Liver (tissue), 9 donors: ENCODE results near the gene RTEL1. TPM values are rescaled to one million over a fixed set of nuclear protein-coding genes. Genes with fewer than 3 reads are reported as not detected.

Source experiments
- DNase-seq: peaks from one replicate; pipeline ENCODE4 v3.0.0-alpha.2; 2017; ENCODE audit warnings: low spot score
- H3K27ac ChIP-seq, 2 donors: one replicate each; pipeline ENCODE4 v1.7.0; 2013; ENCODE audit warnings: inconsistent platforms in 2 of 2, low read length in 2 of 2, control low read depth in 1 of 2, low read depth in 1 of 2, mild to moderate bottlenecking in 1 of 2
- H3K27me3 ChIP-seq, 4 donors: one replicate each; pipeline versions ENCODE4 v1.6.1 to v1.7.0; 2013; ENCODE audit warnings: low read length in 3 of 4, inconsistent platforms in 1 of 4, mild to moderate bottlenecking in 1 of 4, moderate library complexity in 1 of 4; ENCODE audit not compliant: control insufficient read depth in 4 of 4, insufficient read depth in 4 of 4
- H3K36me3 ChIP-seq, 4 donors: one replicate each; pipeline versions ENCODE4 v1.6.1 to v1.7.0; 2013; ENCODE audit warnings: low read length in 3 of 4, mild to moderate bottlenecking in 3 of 4, low read depth in 1 of 4, moderate library complexity in 1 of 4; ENCODE audit not compliant: control insufficient read depth in 4 of 4, insufficient read depth in 3 of 4
- H3K4me1 ChIP-seq, 4 donors: one replicate each; pipeline versions ENCODE4 v1.6.1 to v1.7.0; 2013; ENCODE audit warnings: low read length in 3 of 4, mild to moderate bottlenecking in 3 of 4, moderate library complexity in 1 of 4; ENCODE audit not compliant: control insufficient read depth in 4 of 4, insufficient read depth in 4 of 4
- H3K4me3 ChIP-seq, 3 donors: one replicate each; pipeline versions ENCODE4 v1.6.1 to v1.7.0; 2013; ENCODE audit warnings: low read length in 3 of 3, control low read depth in 1 of 3, low read depth in 1 of 3, mild to moderate bottlenecking in 1 of 3
- H3K9ac ChIP-seq, 2 donors: one replicate each; pipeline ENCODE4 v1.7.0; 2013; ENCODE audit warnings: low read length in 2 of 2, mild to moderate bottlenecking in 2 of 2, moderate library complexity in 2 of 2, control low read depth in 1 of 2, low read depth in 1 of 2
- H3K9me3 ChIP-seq, 4 donors: one replicate each; pipeline versions ENCODE4 v1.6.1 to v1.7.0; 2013; ENCODE audit warnings: low read length in 3 of 4; ENCODE audit not compliant: control insufficient read depth in 4 of 4
- EGR1 ChIP-seq, 2 donors: IDR thresholded peaks; 2 replicates each; pipeline ENCODE4 v1.6.1; 2016 to 2018; ENCODE audit warnings: antibody characterized with exemption in 2 of 2, low read depth in 2 of 2
- FOXA2 ChIP-seq: IDR thresholded peaks from 2 replicates; pipeline ENCODE4 v1.6.1; 2016; ENCODE audit warnings: antibody characterized with exemption
- HNF4A ChIP-seq, 2 donors: conservative IDR thresholded peaks; 2 replicates each; pipeline ENCODE4 v1.6.1; 2016; ENCODE audit warnings: antibody characterized with exemption in 2 of 2, mild to moderate bottlenecking in 2 of 2
- HNF4G ChIP-seq: IDR thresholded peaks from 2 replicates; pipeline ENCODE4 v1.6.1; 2016; ENCODE audit warnings: antibody characterized with exemption
- RAD21 ChIP-seq, 2 donors: IDR thresholded peaks; 2 replicates each; pipeline ENCODE4 v1.6.1; 2016; ENCODE audit warnings: antibody characterized with exemption in 2 of 2, mild to moderate bottlenecking in 2 of 2
- WGBS: extraction: QIAGEN DNeasy Blood & Tissue Kit; methylation state at CpG from one replicate; pipeline ENCODE4 v1.1.7; 2013; 5-methylcytosine and 5-hydroxymethylcytosine counted together
- polyA plus RNA-seq, 2 donors: library from polyadenylated mRNA; stranded (reverse) in 1 of 2; unstranded in 1 of 2; fragments of 200-250 nt in 1 of 2; fragments of >200 nt in 1 of 2; fragmentation: Nextera tagmentation in 1 of 2; extraction: Ambion mirVana in 1 of 2; gene quantifications; one replicate each; pipeline versions ENCODE4 v1.2.1 to v1.2.3, GENCODE V29; 2013 to 2015
- total RNA-seq, 2 donors: library from RNA; depleted of rRNA; stranded (reverse); fragments of >200 nt; gene quantifications; one replicate each; pipeline ENCODE4 v1.2.3, GENCODE V29; 2014
- TF ChIP-seq, protein P1 (sequence below): IDR thresholded peaks from 2 replicates; pipeline ENCODE4 v1.6.1; 2016; ENCODE audit warnings: antibody characterized with exemption, mild to moderate bottlenecking
- TF ChIP-seq, protein P2 (sequence below): fragments of 150-350 bp; IDR thresholded peaks from 2 replicates; pipeline ENCODE4 v1.5.1; 2017; ENCODE audit warnings: improper control_type of control experiment, low read depth, low read length; ENCODE audit not compliant: missing input control
- TF ChIP-seq, protein P3 (sequence below): IDR thresholded peaks from 2 replicates; pipeline ENCODE4 v1.6.1; 2016; ENCODE audit warnings: antibody characterized with exemption
- TF ChIP-seq, protein P4 (sequence below): IDR thresholded peaks from 2 replicates; pipeline ENCODE4 v1.6.1; 2016; ENCODE audit warnings: antibody characterized with exemption
- donor health status: healthy.
- donor health status: healthy.
- donor health status: healthy.
- donor health status: healthy.
- donor health status: healthy.

The RTEL1 gene
- total and polyA plus RNA-seq, 4 donors, result 3.7 to 16.9 (median 7.4) TPM

DNA sequence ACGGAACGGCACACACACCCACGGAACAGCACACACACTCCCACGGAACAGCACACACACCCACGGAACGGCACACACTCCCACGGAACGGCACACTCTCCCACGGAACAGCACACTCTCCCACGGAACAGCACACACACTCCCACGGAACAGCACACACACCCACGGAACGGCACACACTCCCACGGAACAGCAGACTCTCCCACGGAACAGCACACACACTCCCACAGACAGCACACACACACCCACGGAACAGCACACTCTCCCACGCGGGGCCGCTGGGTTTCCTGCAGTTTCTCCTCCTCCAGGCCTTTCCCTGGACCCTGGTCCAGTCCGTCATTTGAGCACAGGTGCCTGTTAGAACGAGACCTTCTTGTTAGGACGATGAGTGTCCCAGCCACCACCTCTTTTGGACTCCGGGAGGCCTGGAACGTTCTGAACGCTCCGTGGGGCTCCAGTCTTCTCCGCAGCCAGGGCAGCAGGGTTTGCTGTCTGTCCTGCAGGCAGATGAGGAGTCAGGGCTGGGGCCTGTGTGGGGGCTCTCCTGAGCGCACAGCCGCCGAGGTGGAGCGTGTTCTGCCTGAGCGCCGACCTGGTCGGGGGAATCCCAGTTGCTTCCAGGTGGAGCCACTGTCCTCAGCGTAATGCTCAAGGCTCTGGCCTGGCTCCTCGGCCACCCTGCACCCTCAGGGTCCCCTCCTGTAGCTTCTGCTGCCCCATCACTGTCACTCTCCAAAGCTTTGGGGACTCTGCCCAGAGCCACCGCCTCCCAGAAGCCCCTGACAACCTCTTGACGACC lies 20.8 kb downstream of the RTEL1 start:
- no peak overlapping the region for H3K9ac ChIP-seq
- 92% methylated on average over 38 of the region's 38 CpGs for WGBS
- no peaks in the 10 kb centered on the region for H3K9me3 ChIP-seq
- DNase-seq, result no peak
- H3K4me1 ChIP-seq, result no peaks in the 10 kb centered on the region
- no peaks in the 10 kb centered on the region for H3K27me3 ChIP-seq
- H3K27ac ChIP-seq, result no peak overlapping the region
- TF ChIP-seq, protein P1, sequence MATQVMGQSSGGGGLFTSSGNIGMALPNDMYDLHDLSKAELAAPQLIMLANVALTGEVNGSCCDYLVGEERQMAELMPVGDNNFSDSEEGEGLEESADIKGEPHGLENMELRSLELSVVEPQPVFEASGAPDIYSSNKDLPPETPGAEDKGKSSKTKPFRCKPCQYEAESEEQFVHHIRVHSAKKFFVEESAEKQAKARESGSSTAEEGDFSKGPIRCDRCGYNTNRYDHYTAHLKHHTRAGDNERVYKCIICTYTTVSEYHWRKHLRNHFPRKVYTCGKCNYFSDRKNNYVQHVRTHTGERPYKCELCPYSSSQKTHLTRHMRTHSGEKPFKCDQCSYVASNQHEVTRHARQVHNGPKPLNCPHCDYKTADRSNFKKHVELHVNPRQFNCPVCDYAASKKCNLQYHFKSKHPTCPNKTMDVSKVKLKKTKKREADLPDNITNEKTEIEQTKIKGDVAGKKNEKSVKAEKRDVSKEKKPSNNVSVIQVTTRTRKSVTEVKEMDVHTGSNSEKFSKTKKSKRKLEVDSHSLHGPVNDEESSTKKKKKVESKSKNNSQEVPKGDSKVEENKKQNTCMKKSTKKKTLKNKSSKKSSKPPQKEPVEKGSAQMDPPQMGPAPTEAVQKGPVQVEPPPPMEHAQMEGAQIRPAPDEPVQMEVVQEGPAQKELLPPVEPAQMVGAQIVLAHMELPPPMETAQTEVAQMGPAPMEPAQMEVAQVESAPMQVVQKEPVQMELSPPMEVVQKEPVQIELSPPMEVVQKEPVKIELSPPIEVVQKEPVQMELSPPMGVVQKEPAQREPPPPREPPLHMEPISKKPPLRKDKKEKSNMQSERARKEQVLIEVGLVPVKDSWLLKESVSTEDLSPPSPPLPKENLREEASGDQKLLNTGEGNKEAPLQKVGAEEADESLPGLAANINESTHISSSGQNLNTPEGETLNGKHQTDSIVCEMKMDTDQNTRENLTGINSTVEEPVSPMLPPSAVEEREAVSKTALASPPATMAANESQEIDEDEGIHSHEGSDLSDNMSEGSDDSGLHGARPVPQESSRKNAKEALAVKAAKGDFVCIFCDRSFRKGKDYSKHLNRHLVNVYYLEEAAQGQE, result no peak
- H3K36me3 ChIP-seq, result peaks cover 0 to 32% (median 8%) of the 10 kb centered on the region in 4 donors
- H3K4me3 ChIP-seq, result no peak overlapping the region

DNA sequence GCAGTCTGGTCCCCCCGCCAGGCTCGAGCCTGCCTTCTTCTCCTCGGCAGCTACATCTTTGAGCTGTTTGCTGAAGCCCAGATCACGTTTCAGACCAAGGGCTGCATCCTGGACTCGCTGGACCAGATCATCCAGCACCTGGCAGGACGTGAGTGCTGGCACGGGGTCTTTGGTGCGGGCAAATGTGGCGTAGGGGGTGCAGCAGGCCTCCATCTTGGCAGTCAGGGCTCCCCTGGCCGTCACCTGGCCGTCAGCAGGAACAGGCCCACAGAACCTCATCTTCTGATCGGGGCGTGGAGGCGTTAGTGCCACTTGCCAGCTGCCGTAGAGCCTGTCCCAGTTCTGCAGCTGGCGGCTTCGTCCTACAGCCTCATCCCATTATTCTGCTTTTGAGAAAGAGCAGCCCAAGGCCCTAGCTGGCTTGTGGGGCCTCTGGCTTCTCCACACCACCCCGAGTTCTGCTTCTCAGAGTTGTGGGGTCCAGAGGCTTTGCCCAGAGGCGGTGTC lies 21.7 kb downstream of the RTEL1 start:
- H3K4me3 ChIP-seq, result no peak overlapping the region
- peaks cover 0 to 24% (median 4%) of the 10 kb centered on the region in 4 donors for H3K36me3 ChIP-seq
- H3K9me3 ChIP-seq, result no peaks in the 10 kb centered on the region
- no peak overlapping the region for H3K9ac ChIP-seq
- no peaks in the 10 kb centered on the region for H3K4me1 ChIP-seq
- no peaks in the 10 kb centered on the region for H3K27me3 ChIP-seq
- WGBS, result 96% methylated on average over 19 of the region's 19 CpGs
- H3K27ac ChIP-seq, result no peak overlapping the region
- TF ChIP-seq, protein P1, result no peak
- no peak for TF ChIP-seq EGR1 (IDR thresholded peaks at IDR 0.05; ENCODE audit: low read depth in 2 of 2)
- TF ChIP-seq, protein P2, sequence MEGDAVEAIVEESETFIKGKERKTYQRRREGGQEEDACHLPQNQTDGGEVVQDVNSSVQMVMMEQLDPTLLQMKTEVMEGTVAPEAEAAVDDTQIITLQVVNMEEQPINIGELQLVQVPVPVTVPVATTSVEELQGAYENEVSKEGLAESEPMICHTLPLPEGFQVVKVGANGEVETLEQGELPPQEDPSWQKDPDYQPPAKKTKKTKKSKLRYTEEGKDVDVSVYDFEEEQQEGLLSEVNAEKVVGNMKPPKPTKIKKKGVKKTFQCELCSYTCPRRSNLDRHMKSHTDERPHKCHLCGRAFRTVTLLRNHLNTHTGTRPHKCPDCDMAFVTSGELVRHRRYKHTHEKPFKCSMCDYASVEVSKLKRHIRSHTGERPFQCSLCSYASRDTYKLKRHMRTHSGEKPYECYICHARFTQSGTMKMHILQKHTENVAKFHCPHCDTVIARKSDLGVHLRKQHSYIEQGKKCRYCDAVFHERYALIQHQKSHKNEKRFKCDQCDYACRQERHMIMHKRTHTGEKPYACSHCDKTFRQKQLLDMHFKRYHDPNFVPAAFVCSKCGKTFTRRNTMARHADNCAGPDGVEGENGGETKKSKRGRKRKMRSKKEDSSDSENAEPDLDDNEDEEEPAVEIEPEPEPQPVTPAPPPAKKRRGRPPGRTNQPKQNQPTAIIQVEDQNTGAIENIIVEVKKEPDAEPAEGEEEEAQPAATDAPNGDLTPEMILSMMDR, result no peak
- TF ChIP-seq, protein P3, sequence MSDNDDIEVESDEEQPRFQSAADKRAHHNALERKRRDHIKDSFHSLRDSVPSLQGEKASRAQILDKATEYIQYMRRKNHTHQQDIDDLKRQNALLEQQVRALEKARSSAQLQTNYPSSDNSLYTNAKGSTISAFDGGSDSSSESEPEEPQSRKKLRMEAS, result no peak
- no peak for TF ChIP-seq FOXA2
- TF ChIP-seq, protein P4, sequence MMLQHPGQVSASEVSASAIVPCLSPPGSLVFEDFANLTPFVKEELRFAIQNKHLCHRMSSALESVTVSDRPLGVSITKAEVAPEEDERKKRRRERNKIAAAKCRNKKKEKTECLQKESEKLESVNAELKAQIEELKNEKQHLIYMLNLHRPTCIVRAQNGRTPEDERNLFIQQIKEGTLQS, result no peak
- no peak for TF ChIP-seq RAD21 (IDR thresholded peaks at IDR 0.05)
- no peak for TF ChIP-seq HNF4A (conservative IDR thresholded peaks at IDR 0.05)
- TF ChIP-seq HNF4G, result no peak
- no peak for DNase-seq
